Mesendoderm (in vitro differentiated cells): Measurements from ENCODE around the gene CCDC51.

Source experiments
- DNase-seq: peaks from one replicate; pipeline ENCODE4 v3.0.0; 2013
- H2AK5ac ChIP-seq: 2 replicates; pipeline ENCODE4 v1.6.1; 2013; ENCODE audit warnings: low read length, inconsistent platforms
- H2BK120ac ChIP-seq: 2 replicates; pipeline ENCODE4 v1.6.1; 2013; ENCODE audit warnings: low read depth, mild to moderate bottlenecking, low read length, moderate library complexity, mixed read lengths
- H2BK15ac ChIP-seq: replicated peaks from 2 replicates; pipeline ENCODE4 v1.6.1; 2013; ENCODE audit warnings: low read depth, mild to moderate bottlenecking, moderate library complexity
- H2BK5ac ChIP-seq: 2 replicates; pipeline ENCODE4 v1.6.1; 2013; ENCODE audit warnings: low read length, inconsistent platforms
- H3K18ac ChIP-seq: 2 replicates; pipeline ENCODE4 v1.6.1; 2013; ENCODE audit warnings: mild to moderate bottlenecking, low read length, mixed read lengths
- H3K23ac ChIP-seq: one replicate; pipeline ENCODE4 v1.6.1; 2013; ENCODE audit warnings: low read length
- H3K27ac ChIP-seq: 2 replicates; pipeline ENCODE4 v1.5.1; 2013; ENCODE audit warnings: low read depth, mild to moderate bottlenecking, inconsistent platforms, low read length, moderate library complexity
- H3K27me3 ChIP-seq: 2 replicates; pipeline ENCODE4 v1.6.1; 2013; ENCODE audit warnings: low read length, control low read depth, mild to moderate bottlenecking, inconsistent platforms; ENCODE audit not compliant: insufficient read depth, poor library complexity
- H3K36me3 ChIP-seq: 2 replicates; pipeline ENCODE4 v1.6.1; 2013; ENCODE audit warnings: low read length, inconsistent platforms; ENCODE audit not compliant: control insufficient read depth, insufficient read depth
- H3K4ac ChIP-seq: one replicate; pipeline ENCODE4 v1.6.1; 2013; ENCODE audit warnings: low read depth, mild to moderate bottlenecking, low read length, moderate library complexity
- H3K4me1 ChIP-seq: 2 replicates; pipeline ENCODE4 v1.6.1; 2013; ENCODE audit warnings: low read depth, low read length, inconsistent platforms; ENCODE audit not compliant: control insufficient read depth
- H3K4me2 ChIP-seq: 2 replicates; pipeline ENCODE4 v1.6.1; 2013; ENCODE audit warnings: low read length
- H3K4me3 ChIP-seq: 2 replicates; pipeline ENCODE4 v1.5.1; 2013; ENCODE audit warnings: mild to moderate bottlenecking, low read length
- H3K56ac ChIP-seq: one replicate; pipeline ENCODE4 v1.6.1; 2013; ENCODE audit warnings: low read length
- H3K79me1 ChIP-seq: 2 replicates; pipeline ENCODE4 v1.6.1; 2013; ENCODE audit warnings: low read length, inconsistent platforms
- H3K79me2 ChIP-seq: 2 replicates; pipeline ENCODE4 v1.6.1; 2013; ENCODE audit warnings: mild to moderate bottlenecking, low read length; ENCODE audit not compliant: control insufficient read depth, insufficient read depth
- H3K9ac ChIP-seq: 2 replicates; pipeline ENCODE4 v1.6.1; 2013; ENCODE audit warnings: low read length, inconsistent platforms
- H4K5ac ChIP-seq: one replicate; pipeline ENCODE4 v1.6.1; 2013; ENCODE audit warnings: low read length
- H4K8ac ChIP-seq: one replicate; pipeline ENCODE4 v1.6.1; 2013; ENCODE audit warnings: low read depth, mild to moderate bottlenecking, control low read depth, low read length, moderate library complexity
- WGBS: extraction: QIAGEN DNeasy Blood & Tissue Kit; methylation state at CpG from one replicate; pipeline ENCODE4 v1.1.7; 2013; ENCODE audit warnings: low lambda C conversion rate, missing lambda C conversion rate; ENCODE audit not compliant: insufficient coverage; ENCODE audit errors: extremely low coverage; 5-methylcytosine and 5-hydroxymethylcytosine counted together

CCDC51 gene

DNA sequence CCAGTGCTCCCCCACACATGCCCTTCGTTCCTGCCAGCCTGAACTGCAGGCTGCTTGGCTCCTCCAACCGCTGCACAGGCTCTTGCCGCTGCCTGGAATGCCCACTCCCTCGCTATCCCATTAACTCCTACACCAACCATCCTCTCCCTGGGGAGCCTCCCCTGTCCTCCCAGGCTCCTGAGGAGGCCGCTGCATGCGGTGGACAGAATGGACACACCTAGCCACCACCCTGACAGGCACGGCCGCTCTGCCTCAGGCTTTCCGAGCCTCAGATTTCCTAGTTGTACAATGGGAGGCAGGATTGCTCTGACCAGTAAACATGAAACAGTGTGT is 12.3 kb downstream of the CCDC51 start:
- H3K79me2 ChIP-seq: peaks cover 51% of the 10 kb centered on the region
- no peak overlapping the region for H3K27ac ChIP-seq
- H4K8ac ChIP-seq: no peak overlapping the region
- no peak overlapping the region for H2BK5ac ChIP-seq
- no peak overlapping the region for H2BK120ac ChIP-seq
- H3K27me3 ChIP-seq: no peaks in the 10 kb centered on the region
- WGBS: no CpG with 5 or more reads among the region's 9 CpGs
- H3K4me2 ChIP-seq: no peak overlapping the region
- peaks cover 29% of the 10 kb centered on the region for H3K79me1 ChIP-seq
- peak overlapping the region; percentile 20 for H3K23ac ChIP-seq
- no peak overlapping the region for H3K4me3 ChIP-seq
- no peak overlapping the region for H2BK15ac ChIP-seq
- peaks cover 6% of the 10 kb centered on the region for H3K36me3 ChIP-seq
- peak overlapping the region; percentile 88 for H3K9ac ChIP-seq
- no peak overlapping the region for H4K5ac ChIP-seq
- no peak overlapping the region for H2AK5ac ChIP-seq
- H3K18ac ChIP-seq: no peak overlapping the region
- no peak for DNase-seq
- H3K56ac ChIP-seq: peak overlapping the region; percentile 92
- peaks cover 10% of the 10 kb centered on the region for H3K4me1 ChIP-seq
- H3K4ac ChIP-seq: no peak overlapping the region

DNA sequence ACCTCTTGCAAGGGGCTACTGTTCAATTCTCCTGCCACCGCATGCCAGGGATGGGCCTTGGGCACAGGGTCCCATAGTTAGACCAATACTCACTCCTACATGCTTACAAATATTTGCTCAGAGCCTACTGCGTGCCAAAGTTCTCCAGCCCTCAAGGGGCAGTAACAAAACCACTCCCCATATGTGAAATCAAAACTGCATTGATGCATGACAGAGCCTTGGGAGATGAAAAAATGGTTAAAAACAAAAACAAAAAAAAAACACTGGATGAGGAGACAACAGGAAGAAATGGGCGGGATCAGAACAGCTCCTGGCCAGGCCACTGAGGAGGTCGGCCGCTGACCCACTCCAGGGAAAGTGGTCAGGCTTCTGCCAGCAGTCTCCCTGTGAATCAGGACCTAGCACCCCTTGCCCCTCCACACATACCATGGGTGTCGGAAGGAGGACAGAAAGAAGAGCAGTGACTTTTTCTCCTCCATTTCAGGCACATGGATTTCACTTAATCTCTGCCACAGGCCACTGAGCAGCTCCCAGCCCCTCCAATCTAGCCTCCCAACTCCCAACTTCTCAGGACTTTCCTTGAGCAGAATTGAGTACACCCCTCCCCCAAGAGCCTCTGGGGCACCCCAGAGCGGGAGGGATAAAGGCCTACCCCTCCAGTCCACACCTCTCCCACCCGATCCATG is 12.8 kb downstream of the CCDC51 start:
- no peak overlapping the region for H3K27ac ChIP-seq
- H3K4me2 ChIP-seq: no peak overlapping the region
- no peak overlapping the region for H2BK120ac ChIP-seq
- H3K9ac ChIP-seq: peak overlapping the region; percentile 88
- H2BK15ac ChIP-seq: no peak overlapping the region
- no peak overlapping the region for H2AK5ac ChIP-seq
- no peaks in the 10 kb centered on the region for H3K27me3 ChIP-seq
- H3K56ac ChIP-seq: peak overlapping the region; percentile 92
- H3K4ac ChIP-seq: no peak overlapping the region
- H3K79me2 ChIP-seq: peaks cover 51% of the 10 kb centered on the region
- H3K4me1 ChIP-seq: peaks cover 10% of the 10 kb centered on the region
- H4K8ac ChIP-seq: no peak overlapping the region
- peaks cover 2% of the 10 kb centered on the region for H3K36me3 ChIP-seq
- no peak overlapping the region for H3K4me3 ChIP-seq
- H3K18ac ChIP-seq: no peak overlapping the region
- H3K23ac ChIP-seq: no peak overlapping the region
- no peak overlapping the region for H4K5ac ChIP-seq
- no peak for DNase-seq
- H2BK5ac ChIP-seq: no peak overlapping the region
- peaks cover 30% of the 10 kb centered on the region for H3K79me1 ChIP-seq
- no CpG with 5 or more reads among the region's 8 CpGs for WGBS

DNA sequence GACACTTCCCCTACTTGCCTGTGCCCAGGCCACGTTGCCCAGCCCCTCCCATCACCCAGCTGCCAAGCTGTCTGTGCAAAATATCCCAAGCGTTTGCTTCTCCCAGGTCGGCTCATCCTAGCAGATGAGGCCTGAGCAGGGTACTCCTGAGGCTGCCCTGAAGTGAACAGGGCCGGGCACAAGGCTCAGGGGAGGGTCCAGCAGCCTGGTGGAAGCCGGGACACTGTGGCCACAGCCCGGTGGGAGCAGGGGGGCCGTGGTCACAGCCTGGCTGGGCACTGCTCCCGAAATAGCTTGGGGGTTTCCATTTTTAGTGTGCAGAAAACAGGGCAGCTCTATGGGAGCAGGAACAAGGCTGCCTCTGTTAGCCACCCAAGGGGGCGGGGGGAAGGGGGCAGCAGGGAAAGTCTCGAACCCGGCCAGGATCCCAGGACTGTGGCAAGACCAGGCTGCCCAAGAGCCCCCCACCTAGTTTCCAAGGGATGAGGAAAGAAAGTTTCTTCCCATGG is 13.5 kb downstream of the CCDC51 start:
- Histone ChIP-seq H3K23ac (no peak overlapping the region), H3K9ac (peak overlapping the region; percentile 35), H4K8ac (no peak overlapping the region), H3K36me3 (peaks cover 1% of the 10 kb centered on the region), H3K27ac (no peak overlapping the region), H4K5ac (no peak overlapping the region), H3K4me2 (no peak overlapping the region), H3K56ac (peak overlapping the region; percentile 46), H2BK120ac (no peak overlapping the region), H2AK5ac (no peak overlapping the region), H3K79me1 (peaks cover 31% of the 10 kb centered on the region), H2BK5ac (no peak overlapping the region), H2BK15ac (no peak overlapping the region), H3K79me2 (peaks cover 51% of the 10 kb centered on the region), H3K4ac (no peak overlapping the region), H3K27me3 (no peaks in the 10 kb centered on the region), H3K4me3 (no peak overlapping the region), H3K18ac (no peak overlapping the region), H3K4me1 (peaks cover 10% of the 10 kb centered on the region)
- no peak for DNase-seq
- WGBS: no CpG with 5 or more reads among the region's 11 CpGs

DNA sequence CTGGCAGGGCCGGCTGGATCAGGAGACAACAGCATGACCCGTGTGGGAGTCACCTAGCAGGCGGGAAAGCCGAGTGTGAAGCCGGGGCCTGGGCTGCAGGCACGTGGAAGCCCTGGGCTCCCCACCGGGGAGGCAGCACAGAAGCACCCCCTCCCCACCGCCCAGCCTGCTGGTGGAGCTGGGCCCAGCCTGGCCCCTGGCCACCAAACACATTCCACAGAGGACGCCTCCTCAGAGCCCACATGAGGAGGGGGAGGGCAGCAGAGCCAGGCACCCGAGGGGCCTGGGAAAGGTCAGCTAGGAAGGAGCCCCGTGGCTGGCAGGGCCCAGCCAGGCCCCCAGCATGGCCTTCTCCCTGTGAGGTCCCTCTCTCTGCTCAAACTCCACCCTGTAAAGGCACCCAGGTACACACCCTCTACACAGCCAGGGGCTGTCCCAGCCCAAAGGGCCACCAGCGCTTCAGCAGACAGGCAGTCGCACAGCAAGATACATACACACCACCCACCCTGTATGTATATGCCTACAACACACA is 14.6 kb downstream of the CCDC51 start:
- peaks cover 9% of the 10 kb centered on the region for H3K4me1 ChIP-seq
- H4K5ac ChIP-seq: no peak overlapping the region
- no peak for DNase-seq
- peaks cover 51% of the 10 kb centered on the region for H3K79me2 ChIP-seq
- H3K9ac ChIP-seq: no peak overlapping the region
- no peaks in the 10 kb centered on the region for H3K27me3 ChIP-seq
- H3K23ac ChIP-seq: no peak overlapping the region
- no peak overlapping the region for H2AK5ac ChIP-seq
- H3K4me2 ChIP-seq: no peak overlapping the region
- no peak overlapping the region for H2BK5ac ChIP-seq
- H3K56ac ChIP-seq: no peak overlapping the region
- H2BK15ac ChIP-seq: no peak overlapping the region
- no peak overlapping the region for H4K8ac ChIP-seq
- H2BK120ac ChIP-seq: no peak overlapping the region
- peaks cover 1% of the 10 kb centered on the region for H3K36me3 ChIP-seq
- peaks cover 34% of the 10 kb centered on the region for H3K79me1 ChIP-seq
- no CpG with 5 or more reads among the region's 13 CpGs for WGBS
- H3K18ac ChIP-seq: no peak overlapping the region
- no peak overlapping the region for H3K27ac ChIP-seq
- no peak overlapping the region for H3K4ac ChIP-seq
- no peak overlapping the region for H3K4me3 ChIP-seq

DNA sequence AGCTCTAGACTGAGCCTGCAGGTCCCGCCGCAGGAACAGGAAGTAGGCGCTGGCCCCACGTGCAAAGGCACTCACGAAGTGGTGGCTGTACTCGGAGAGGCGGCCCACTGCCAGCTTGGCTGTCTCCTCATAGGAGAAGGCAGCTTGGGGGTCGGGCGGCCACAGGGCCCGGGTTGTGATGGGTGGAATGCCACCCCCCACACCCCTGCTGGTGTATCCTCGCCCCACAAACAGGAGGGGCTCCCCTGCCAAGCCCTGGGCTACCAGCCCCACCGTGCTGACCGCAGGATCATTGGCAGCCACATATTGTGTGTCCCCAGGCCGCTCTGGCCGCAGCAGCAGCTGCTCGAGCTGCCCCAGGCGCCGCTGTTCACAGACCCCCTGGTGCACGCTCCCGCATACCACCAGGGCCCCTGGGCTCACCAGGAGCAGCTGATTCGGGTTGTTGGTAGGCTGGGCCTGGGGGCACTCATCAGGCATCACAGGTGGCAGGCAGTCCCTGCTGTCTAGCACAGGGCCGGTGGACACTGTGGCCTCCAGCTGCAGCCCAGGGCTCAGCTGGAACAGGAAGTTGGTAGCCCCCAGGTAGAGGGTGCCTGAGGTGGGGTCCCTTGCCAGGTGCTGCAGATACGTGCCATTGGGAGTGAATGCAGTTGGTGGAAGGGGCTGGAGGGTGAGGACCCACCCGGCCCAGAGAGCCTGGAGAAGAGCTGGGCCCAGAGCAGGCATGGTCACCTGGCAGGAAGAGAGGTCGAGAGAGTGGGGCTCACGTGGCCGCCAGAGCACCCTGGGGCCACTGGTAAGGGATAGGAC is 15.8 kb downstream of the CCDC51 start:
- H2AK5ac ChIP-seq: no peak overlapping the region
- H3K27me3 ChIP-seq: no peaks in the 10 kb centered on the region
- H3K56ac ChIP-seq: no peak overlapping the region
- H3K18ac ChIP-seq: no peak overlapping the region
- no peak overlapping the region for H3K4me2 ChIP-seq
- no peak overlapping the region for H2BK5ac ChIP-seq
- H3K79me1 ChIP-seq: peaks cover 34% of the 10 kb centered on the region
- DNase-seq: no peak
- H3K36me3 ChIP-seq: peaks cover 1% of the 10 kb centered on the region
- WGBS: no CpG with 5 or more reads among the region's 27 CpGs
- peaks cover 51% of the 10 kb centered on the region for H3K79me2 ChIP-seq
- no peak overlapping the region for H3K4me3 ChIP-seq
- no peak overlapping the region for H2BK15ac ChIP-seq
- H3K23ac ChIP-seq: no peak overlapping the region
- no peak overlapping the region for H4K8ac ChIP-seq
- no peak overlapping the region for H3K9ac ChIP-seq
- H3K4ac ChIP-seq: no peak overlapping the region
- no peak overlapping the region for H2BK120ac ChIP-seq
- no peak overlapping the region for H4K5ac ChIP-seq
- peaks cover 8% of the 10 kb centered on the region for H3K4me1 ChIP-seq
- no peak overlapping the region for H3K27ac ChIP-seq
